Endothelial cell of umbilical vein (primary cell): ENCODE measurements around the gene CD200R1L. TPM values are rescaled to one million over a fixed set of nuclear protein-coding genes. Genes with fewer than 3 reads are reported as not detected.

Experiments
- BruUV-seq: library from RNA; stranded (reverse); fragments of 400-500 nt; replicated peaks from 2 replicates; lab custom pipeline; 2021; lab: Mats Ljungman, UMichigan
- CTCF ChIA-PET: fragments of 300-600, 350-600 bp; sonication (Branson Sonifier 250); formaldehyde crosslinking; loops from one replicate; lab custom pipeline; 2021; ENCODE audit warnings: antibody characterized with exemption, inconsistent platforms; lab: Charles Lee
- POLR2A ChIA-PET: fragments of 300-600, 350-600 bp; sonication (Branson Sonifier 250); formaldehyde crosslinking; loops from one replicate; lab custom pipeline; 2021; ENCODE audit warnings: antibody characterized with exemption, inconsistent platforms; lab: Charles Lee
- DNase-seq: peaks from one replicate; pipeline ENCODE4 v3.0.0-alpha.2; 2011; ENCODE audit warnings: low read depth, low spot score
- FAIRE-seq: peaks from 2 replicates; lab custom pipeline; 2011; peaks lifted over from hg19 to GRCh38; lab: Jason Lieb, UNC
- H2AFZ ChIP-seq: 2 replicates; pipeline ENCODE4 v1.6.0; 2012; ENCODE audit warnings: low read depth, low read length, control low read depth, inconsistent platforms
- H3K27ac ChIP-seq: 2 replicates; pipeline ENCODE4 v1.5.1; 2011; ENCODE audit warnings: low read depth, mild to moderate bottlenecking, control low read depth, low read length, moderate library complexity; ENCODE audit not compliant: insufficient read depth
- H3K27me3 ChIP-seq, 2 experiments: 2 replicates each; pipeline versions ENCODE4 v1.6.0 to v1.6.1; 2011; ENCODE audit warnings: low read length in 2 of 2, mixed read lengths in 1 of 2; ENCODE audit not compliant: control insufficient read depth in 2 of 2, insufficient read depth in 2 of 2
- H3K36me3 ChIP-seq, 2 experiments: 2 replicates in 1 of 2; 3 replicates in 1 of 2; pipeline ENCODE4 v1.5.1; 2011; ENCODE audit warnings: low read length in 2 of 2, mild to moderate bottlenecking in 1 of 2, moderate library complexity in 1 of 2; ENCODE audit not compliant: control insufficient read depth in 2 of 2, insufficient read depth in 2 of 2; ENCODE audit errors: extremely low read depth in 1 of 2
- H3K4me1 ChIP-seq: 3 replicates; pipeline ENCODE4 v1.5.1; 2011; ENCODE audit warnings: mild to moderate bottlenecking, low read length; ENCODE audit not compliant: control insufficient read depth, insufficient read depth; ENCODE audit errors: extremely low read depth
- H3K4me2 ChIP-seq: 2 replicates; pipeline ENCODE4 v1.6.1; 2011; ENCODE audit warnings: low read length, control low read depth, mixed read lengths; ENCODE audit not compliant: insufficient read depth
- H3K4me3 ChIP-seq, 3 experiments: fragments of 200-600 bp in 1 of 3; sonication (generic), shearing (Covaris generic) in 1 of 3; replicated peaks in 1 of 3; 2 replicates each; pipeline ENCODE4 v1.5.1; 2011 to 2016; ENCODE audit warnings: control low read depth in 3 of 3, low read length in 3 of 3, mild to moderate bottlenecking in 2 of 3, inconsistent platforms in 1 of 3, low read depth in 1 of 3, moderate library complexity in 1 of 3; ENCODE audit not compliant: insufficient read depth in 1 of 3
- H3K79me2 ChIP-seq: 2 replicates; pipeline ENCODE4 v1.6.0; 2012; ENCODE audit warnings: low read length, inconsistent platforms; ENCODE audit not compliant: control insufficient read depth, insufficient read depth
- H3K9ac ChIP-seq: replicated peaks from 2 replicates; pipeline ENCODE3; 2011; ENCODE audit warnings: low read length, control low read depth; ENCODE audit not compliant: insufficient read depth; ENCODE audit errors: extremely low read depth
- H3K9me1 ChIP-seq: replicated peaks from 3 replicates; pipeline ENCODE4 v1.6.0; 2011; ENCODE audit warnings: mild to moderate bottlenecking, low read length; ENCODE audit not compliant: control insufficient read depth, insufficient read depth; ENCODE audit errors: extremely low read depth
- H3K9me3 ChIP-seq: replicated peaks from 2 replicates; pipeline ENCODE4 v1.5.1; 2012; ENCODE audit warnings: low read length, inconsistent platforms; ENCODE audit not compliant: control insufficient read depth, insufficient read depth
- H4K20me1 ChIP-seq: replicated peaks from 2 replicates; pipeline ENCODE3; 2011; ENCODE audit warnings: mild to moderate bottlenecking, low read length; ENCODE audit not compliant: control insufficient read depth, insufficient read depth; ENCODE audit errors: extremely low read depth
- EZH2 ChIP-seq: IDR thresholded peaks from 2 replicates; pipeline ENCODE4 v1.6.1; 2012; ENCODE audit warnings: borderline replicate concordance, low read depth, mild to moderate bottlenecking, moderate library complexity, low read length, inconsistent platforms; ENCODE audit not compliant: severe bottlenecking
- FOS ChIP-seq: IDR thresholded peaks from 2 replicates; pipeline ENCODE4 v1.6.1; 2011; ENCODE audit warnings: mild to moderate bottlenecking, low read length, moderate library complexity, borderline replicate concordance; ENCODE audit not compliant: insufficient read depth
- GATA2 ChIP-seq: IDR thresholded peaks from 2 replicates; pipeline ENCODE4 v1.7.0; 2011; ENCODE audit warnings: low read depth, mild to moderate bottlenecking, moderate library complexity, mixed read lengths, low read length; ENCODE audit not compliant: insufficient read length, insufficient read depth
- JUN ChIP-seq: IDR thresholded peaks from 2 replicates; pipeline ENCODE4 v1.6.1; 2011; ENCODE audit warnings: borderline replicate concordance, low read depth; ENCODE audit not compliant: insufficient read length, insufficient read depth
- MYC ChIP-seq: IDR thresholded peaks from one replicate; pipeline ENCODE4 v1.6.1; 2011; ENCODE audit warnings: mild to moderate bottlenecking, low read depth, low read length
- POLR2A ChIP-seq: IDR thresholded peaks from 2 replicates; pipeline ENCODE4 v1.6.1; 2012; ENCODE audit warnings: low read depth, mild to moderate bottlenecking, control low read depth, low read length
- POLR2AphosphoS5 ChIP-seq: IDR thresholded peaks from 2 replicates; pipeline ENCODE4 v1.6.1; 2012; ENCODE audit warnings: low read depth, mild to moderate bottlenecking, control low read depth, low read length, moderate library complexity; ENCODE audit not compliant: insufficient read depth
- dilution Hi-C: fragments of 300-500 bp; cut with MboI; formaldehyde crosslinking; loops from one replicate; pipeline ENCODE4 v1.15.0; 2019; ENCODE audit warnings: low sequenced_read_pairs; ENCODE audit not compliant: extremely low pct_ligation_motif_present
- intact Hi-C: fragments of 100-400 bp; cut with micrococcal nuclease; formaldehyde crosslinking; loops from one replicate; pipeline ENCODE4 v1.10.0; 2022
- polyA plus RNA-seq, 4 experiments: library from polyadenylated mRNA; depleted of rRNA in 3 of 4; stranded (reverse) in 3 of 4; unstranded in 1 of 4; fragments of >200 nt; gene quantifications; 2 replicates each; pipeline versions ENCODE4 v1.2.1 to v1.2.3, GENCODE V29; 2011 to 2012; ENCODE audit warnings: missing spikeins in 1 of 4
- total RNA-seq: library from RNA; stranded (reverse); gene quantifications from 2 replicates; pipeline ENCODE4 v1.2.3, GENCODE V29; 2021
- TF ChIP-seq, protein P1 (sequence below): IDR thresholded peaks from 2 replicates; pipeline ENCODE4 v1.6.1; 2011; ENCODE audit not compliant: insufficient read depth, insufficient read length
- TF ChIP-seq, protein P2 (sequence below), 2 donors: IDR thresholded peaks; 1 replicate in 1 of 2; 2 replicates in 1 of 2; pipeline ENCODE4 v1.5.1; 2011; ENCODE audit warnings: low read length in 2 of 2, mild to moderate bottlenecking in 2 of 2, moderate library complexity in 2 of 2, control low read depth in 1 of 2, inconsistent platforms in 1 of 2, low read depth in 1 of 2; ENCODE audit not compliant: insufficient read depth in 1 of 2; ENCODE audit errors: extremely low read depth in 1 of 2

CD200R1L gene
- total and polyA plus RNA-seq, 2 donors (not counting 3 experiments of a cell fraction or from before 2014, with no cell fraction given): not detected

DNA sequence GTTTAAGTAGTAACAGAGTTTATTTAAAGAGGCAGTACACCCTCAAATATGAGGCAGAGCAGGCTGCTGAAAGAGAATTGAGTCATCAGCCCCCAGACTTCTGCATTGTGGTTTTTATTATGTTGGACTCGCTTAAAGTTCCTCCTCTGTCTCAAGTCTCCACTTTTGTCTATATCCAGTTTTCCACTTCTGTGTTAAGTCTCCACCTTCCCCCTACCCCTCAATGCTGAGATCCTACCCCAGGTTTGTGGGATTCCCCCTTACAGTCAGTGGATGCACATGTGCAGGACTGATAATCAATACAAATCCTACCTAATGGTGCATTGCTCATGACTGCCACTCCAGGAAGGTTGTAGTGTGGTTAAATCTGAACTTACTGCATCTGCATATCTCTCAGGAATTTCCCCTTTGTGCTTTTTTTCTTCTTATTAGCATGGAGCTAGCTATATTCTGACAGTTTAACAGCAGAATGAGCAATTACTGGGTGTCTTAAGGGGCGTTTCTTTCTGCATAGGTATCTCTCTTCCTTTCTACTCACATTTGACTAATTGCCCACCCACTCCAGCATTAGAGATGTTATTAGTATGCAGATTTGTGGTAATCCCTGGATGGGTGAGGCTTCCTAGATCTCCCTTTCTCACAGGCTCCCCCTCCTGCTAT is 11.9 kb upstream of the CD200R1L start:
- FAIRE-seq (no peak), DNase-seq (no peak)
- no TSS peak for BruUV-seq
- Histone ChIP-seq H4K20me1 (no peaks in the 10 kb centered on the region), H3K9me1 (no peaks in the 10 kb centered on the region), H3K36me3 (no peaks in the 10 kb centered on the region), H3K4me3 (no peak overlapping the region), H3K9me3 (no peaks in the 10 kb centered on the region), H3K4me1 (no peaks in the 10 kb centered on the region), H3K79me2 (no peaks in the 10 kb centered on the region), H3K27me3 (no peaks in the 10 kb centered on the region), H2AFZ (no peak overlapping the region), H3K27ac (no peak overlapping the region), H3K9ac (no peak overlapping the region), H3K4me2 (no peak overlapping the region)
- ChIA-PET POLR2A (no interaction called here), CTCF (no interaction called here)
- intact Hi-C loops (no loop called here), dilution Hi-C loops (no loop called here)
- no peak for TF ChIP-seq MYC
- no peak for TF ChIP-seq GATA2
- no peak for TF ChIP-seq POLR2AphosphoS5
- TF ChIP-seq, protein P1, sequence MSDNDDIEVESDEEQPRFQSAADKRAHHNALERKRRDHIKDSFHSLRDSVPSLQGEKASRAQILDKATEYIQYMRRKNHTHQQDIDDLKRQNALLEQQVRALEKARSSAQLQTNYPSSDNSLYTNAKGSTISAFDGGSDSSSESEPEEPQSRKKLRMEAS: no peak
- TF ChIP-seq EZH2: no peak
- no peak for TF ChIP-seq JUN
- no peak for TF ChIP-seq FOS
- TF ChIP-seq POLR2A: no peak
- TF ChIP-seq, protein P2, sequence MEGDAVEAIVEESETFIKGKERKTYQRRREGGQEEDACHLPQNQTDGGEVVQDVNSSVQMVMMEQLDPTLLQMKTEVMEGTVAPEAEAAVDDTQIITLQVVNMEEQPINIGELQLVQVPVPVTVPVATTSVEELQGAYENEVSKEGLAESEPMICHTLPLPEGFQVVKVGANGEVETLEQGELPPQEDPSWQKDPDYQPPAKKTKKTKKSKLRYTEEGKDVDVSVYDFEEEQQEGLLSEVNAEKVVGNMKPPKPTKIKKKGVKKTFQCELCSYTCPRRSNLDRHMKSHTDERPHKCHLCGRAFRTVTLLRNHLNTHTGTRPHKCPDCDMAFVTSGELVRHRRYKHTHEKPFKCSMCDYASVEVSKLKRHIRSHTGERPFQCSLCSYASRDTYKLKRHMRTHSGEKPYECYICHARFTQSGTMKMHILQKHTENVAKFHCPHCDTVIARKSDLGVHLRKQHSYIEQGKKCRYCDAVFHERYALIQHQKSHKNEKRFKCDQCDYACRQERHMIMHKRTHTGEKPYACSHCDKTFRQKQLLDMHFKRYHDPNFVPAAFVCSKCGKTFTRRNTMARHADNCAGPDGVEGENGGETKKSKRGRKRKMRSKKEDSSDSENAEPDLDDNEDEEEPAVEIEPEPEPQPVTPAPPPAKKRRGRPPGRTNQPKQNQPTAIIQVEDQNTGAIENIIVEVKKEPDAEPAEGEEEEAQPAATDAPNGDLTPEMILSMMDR (IDR thresholded peaks at IDR 0.05; ENCODE audit: extremely low read depth in 1 of 2, insufficient read depth in 1 of 2, low read depth in 1 of 2, low read length in 2 of 2): no peak
